ENCODE measurements around the gene PLPP3. TPM values are rescaled to one million over a fixed set of nuclear protein-coding genes. Genes with fewer than 3 reads are reported as not detected.

PLPP3 gene
- total RNA-seq, 1 donor from 2014 or later, result 132 TPM

- H3K27me3 ChIP-seq (ENCODE audit: control insufficient read depth in 3 of 3, insufficient read depth in 3 of 3, low read length in 3 of 3), result no peaks in the 10 kb centered on the region
- H3K4me1 ChIP-seq (ENCODE audit: control insufficient read depth in 3 of 3, insufficient read depth in 3 of 3, low read length in 3 of 3), result peaks cover 38 to 57% (median 41%) of the 10 kb centered on the region in 3 donors
- no peaks in the 10 kb centered on the region for H3K9me3 ChIP-seq (ENCODE audit: control insufficient read depth in 3 of 3, low read length in 3 of 3)
- H3K27ac ChIP-seq (ENCODE audit: low read depth, low read length), result no peak overlapping the region
- no peak overlapping the region for H3K9ac ChIP-seq (ENCODE audit: low read depth in 1 of 3, low read length in 3 of 3)
- H3K36me3 ChIP-seq (ENCODE audit: control insufficient read depth in 3 of 3, insufficient read depth in 3 of 3, low read length in 3 of 3), result peaks cover 6 to 9% (median 8%) of the 10 kb centered on the region in 3 donors
- H3K4me3 ChIP-seq (ENCODE audit: low read length in 3 of 3), result no peak overlapping the region
These were observed 49.6 kb downstream of the PLPP3 start for GRCh38 chr1:56529801-56530200.

DNA sequence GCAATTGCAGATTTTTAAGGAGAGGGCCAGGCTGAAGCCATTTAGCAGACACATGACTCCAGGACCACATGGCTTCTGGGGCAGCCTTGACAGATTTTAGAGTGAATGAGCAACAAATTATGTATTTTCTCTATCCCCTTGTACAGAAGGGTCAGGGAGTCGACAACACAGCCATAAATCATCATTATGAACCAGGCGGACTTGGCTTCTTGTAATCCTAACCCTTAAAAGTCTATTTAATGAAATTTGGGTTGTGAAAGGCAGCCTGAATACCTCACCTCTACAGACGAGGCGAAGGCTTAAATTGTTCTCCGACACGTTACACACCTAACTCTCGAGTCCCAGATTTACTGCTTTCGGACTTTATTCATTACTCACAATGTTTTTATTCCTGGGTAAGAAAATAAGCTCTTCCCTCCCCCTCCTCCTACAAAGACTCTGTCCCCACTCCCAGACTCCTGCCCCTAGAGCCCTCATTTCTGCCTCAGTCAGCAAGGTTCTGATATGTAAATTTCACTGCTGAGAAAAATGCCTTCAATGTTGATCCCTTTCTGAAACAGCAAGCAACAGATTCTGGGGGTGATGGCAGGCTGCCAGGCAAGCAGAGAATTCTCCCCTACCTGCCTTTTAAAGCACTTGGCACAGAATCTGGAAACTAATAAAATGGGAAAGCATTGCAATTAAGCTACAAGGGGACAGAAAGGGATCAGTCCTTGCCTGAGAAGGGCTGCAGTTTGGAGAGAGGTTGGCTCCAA lies 51.6 kb downstream of the PLPP3 start:
- peaks cover 9 to 24% (median 16%) of the 10 kb centered on the region in 3 donors for H3K36me3 ChIP-seq (ENCODE audit: control insufficient read depth in 3 of 3, insufficient read depth in 3 of 3, low read length in 3 of 3)
- H3K9ac ChIP-seq (ENCODE audit: low read depth in 1 of 3, low read length in 3 of 3), result no peak overlapping the region
- H3K4me1 ChIP-seq (ENCODE audit: control insufficient read depth in 3 of 3, insufficient read depth in 3 of 3, low read length in 3 of 3), result peaks cover 34 to 54% (median 44%) of the 10 kb centered on the region in 3 donors
- H3K9me3 ChIP-seq (ENCODE audit: control insufficient read depth in 3 of 3, low read length in 3 of 3), result no peaks in the 10 kb centered on the region
- no peak overlapping the region for H3K27ac ChIP-seq (ENCODE audit: low read depth, low read length)
- no peak overlapping the region for H3K4me3 ChIP-seq (ENCODE audit: low read length in 3 of 3)
- no peaks in the 10 kb centered on the region for H3K27me3 ChIP-seq (ENCODE audit: control insufficient read depth in 3 of 3, insufficient read depth in 3 of 3, low read length in 3 of 3)

DNA sequence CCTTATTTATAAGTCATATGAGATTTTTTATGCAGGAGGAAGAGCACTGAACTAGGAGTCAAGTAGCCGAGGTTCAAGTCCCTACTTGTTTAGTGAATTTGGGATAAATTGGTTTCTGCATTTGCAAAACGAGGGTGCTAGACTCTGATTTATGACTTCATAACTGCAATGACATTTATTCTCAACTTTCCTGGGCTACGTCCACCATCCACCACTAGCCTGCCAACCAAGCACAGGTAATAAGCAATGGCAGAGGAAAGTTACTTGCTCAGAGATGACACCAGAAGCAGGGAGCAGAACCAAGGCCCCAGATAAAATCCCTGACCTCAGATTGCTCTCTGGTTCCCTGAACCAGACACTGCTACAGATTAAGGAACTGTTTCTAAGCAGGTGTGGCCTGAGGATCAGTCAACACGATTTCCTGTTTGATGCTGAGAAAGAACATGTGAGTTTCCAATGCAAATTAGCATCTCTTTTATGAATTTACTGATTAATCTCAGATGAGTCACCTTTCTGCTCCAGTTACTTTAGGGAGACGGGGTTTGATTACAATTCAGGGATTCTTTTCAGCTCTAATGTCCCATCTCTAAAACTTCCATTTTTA lies 52.7 kb downstream of the PLPP3 start:
- no peak overlapping the region for H3K9ac ChIP-seq (ENCODE audit: low read depth in 1 of 3, low read length in 3 of 3)
- H3K36me3 ChIP-seq (ENCODE audit: control insufficient read depth in 3 of 3, insufficient read depth in 3 of 3, low read length in 3 of 3), result peaks cover 8 to 21% (median 16%) of the 10 kb centered on the region in 3 donors
- no peak overlapping the region for H3K4me3 ChIP-seq (ENCODE audit: low read length in 3 of 3)
- H3K27me3 ChIP-seq (ENCODE audit: control insufficient read depth in 3 of 3, insufficient read depth in 3 of 3, low read length in 3 of 3), result no peaks in the 10 kb centered on the region
- H3K4me1 ChIP-seq (ENCODE audit: control insufficient read depth in 3 of 3, insufficient read depth in 3 of 3, low read length in 3 of 3), result peaks cover 40 to 59% (median 53%) of the 10 kb centered on the region in 3 donors
- H3K9me3 ChIP-seq (ENCODE audit: control insufficient read depth in 3 of 3, low read length in 3 of 3), result no peaks in the 10 kb centered on the region
- H3K27ac ChIP-seq (ENCODE audit: low read depth, low read length), result no peak overlapping the region

DNA sequence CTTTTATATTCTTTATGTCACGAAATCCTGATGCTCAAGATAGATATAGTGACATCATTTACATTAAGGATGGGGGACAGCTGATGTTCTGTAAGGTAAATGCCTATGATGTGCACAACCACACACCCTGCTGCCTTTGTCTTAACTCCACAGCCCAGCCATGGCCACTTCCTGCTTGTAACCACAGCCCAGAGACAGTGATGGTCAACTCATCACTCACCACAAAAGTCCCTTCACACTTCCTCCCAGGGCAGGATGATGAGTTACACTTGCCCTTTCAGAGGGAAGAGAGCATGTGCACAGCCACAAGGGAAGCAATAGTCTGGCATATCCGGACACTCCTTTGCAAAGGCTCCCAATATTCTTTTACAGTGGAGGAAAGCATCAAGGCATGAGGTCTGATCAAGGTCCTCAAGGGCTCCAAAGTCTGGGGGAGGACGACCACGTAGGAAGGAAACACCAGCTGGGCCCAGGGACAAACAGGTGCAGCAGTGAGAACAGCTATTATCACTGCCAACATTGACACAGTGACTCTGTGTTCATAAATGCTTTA lies 53.8 kb downstream of the PLPP3 start:
- no peak overlapping the region for H3K27ac ChIP-seq (ENCODE audit: low read depth, low read length)
- H3K9ac ChIP-seq (ENCODE audit: low read depth in 1 of 3, low read length in 3 of 3), result no peak overlapping the region
- peaks cover 40 to 56% (median 55%) of the 10 kb centered on the region in 3 donors for H3K4me1 ChIP-seq (ENCODE audit: control insufficient read depth in 3 of 3, insufficient read depth in 3 of 3, low read length in 3 of 3)
- H3K4me3 ChIP-seq (ENCODE audit: low read length in 3 of 3), result no peak overlapping the region
- H3K9me3 ChIP-seq (ENCODE audit: control insufficient read depth in 3 of 3, low read length in 3 of 3), result no peaks in the 10 kb centered on the region
- H3K36me3 ChIP-seq (ENCODE audit: control insufficient read depth in 3 of 3, insufficient read depth in 3 of 3, low read length in 3 of 3), result peaks cover 8 to 21% (median 16%) of the 10 kb centered on the region in 3 donors
- no peaks in the 10 kb centered on the region for H3K27me3 ChIP-seq (ENCODE audit: control insufficient read depth in 3 of 3, insufficient read depth in 3 of 3, low read length in 3 of 3)

GRCh38 chr1:56524263-56524662 lies 55.1 kb downstream of the PLPP3 start:
- Histone ChIP-seq H3K27me3 (ENCODE audit: control insufficient read depth in 3 of 3, insufficient read depth in 3 of 3, low read length in 3 of 3) (no peaks in the 10 kb centered on the region), H3K27ac (ENCODE audit: low read depth, low read length) (no peak overlapping the region), H3K4me3 (ENCODE audit: low read length in 3 of 3) (no peak overlapping the region), H3K4me1 (ENCODE audit: control insufficient read depth in 3 of 3, insufficient read depth in 3 of 3, low read length in 3 of 3) (peaks cover 40 to 50% (median 50%) of the 10 kb centered on the region in 3 donors), H3K36me3 (ENCODE audit: control insufficient read depth in 3 of 3, insufficient read depth in 3 of 3, low read length in 3 of 3) (peaks cover 12 to 26% (median 20%) of the 10 kb centered on the region in 3 donors), H3K9me3 (ENCODE audit: control insufficient read depth in 3 of 3, low read length in 3 of 3) (no peaks in the 10 kb centered on the region), H3K9ac (ENCODE audit: low read depth in 1 of 3, low read length in 3 of 3) (no peak overlapping the region)

DNA sequence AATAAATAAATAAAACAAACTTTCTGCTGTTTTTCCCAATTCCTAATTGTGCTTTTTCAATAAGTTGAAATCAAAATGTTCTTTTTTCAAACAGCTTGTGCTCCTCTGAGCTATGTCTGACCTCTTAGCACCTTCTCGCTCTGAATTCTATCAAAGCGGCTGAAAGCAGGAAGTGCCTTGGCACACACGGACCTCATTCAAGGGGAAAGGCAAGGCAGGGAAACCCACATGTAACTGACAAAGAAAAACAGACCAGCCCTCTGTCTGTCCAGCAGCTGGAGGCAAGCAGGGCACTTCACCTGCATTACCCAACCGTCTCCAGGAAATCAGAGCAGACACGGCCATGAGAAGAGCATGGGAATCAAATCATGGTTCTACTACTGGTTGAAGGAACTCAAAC lies 56.7 kb downstream of the PLPP3 start:
- no peak overlapping the region for H3K4me3 ChIP-seq (ENCODE audit: low read length in 3 of 3)
- H3K4me1 ChIP-seq (ENCODE audit: control insufficient read depth in 3 of 3, insufficient read depth in 3 of 3, low read length in 3 of 3), result peaks cover 32 to 39% (median 35%) of the 10 kb centered on the region in 3 donors
- H3K9ac ChIP-seq (ENCODE audit: low read depth in 1 of 3, low read length in 3 of 3), result no peak overlapping the region
- peaks cover 15 to 35% (median 25%) of the 10 kb centered on the region in 3 donors for H3K36me3 ChIP-seq (ENCODE audit: control insufficient read depth in 3 of 3, insufficient read depth in 3 of 3, low read length in 3 of 3)
- no peak overlapping the region for H3K27ac ChIP-seq (ENCODE audit: low read depth, low read length)
- H3K9me3 ChIP-seq (ENCODE audit: control insufficient read depth in 3 of 3, low read length in 3 of 3), result no peaks in the 10 kb centered on the region
- no peaks in the 10 kb centered on the region for H3K27me3 ChIP-seq (ENCODE audit: control insufficient read depth in 3 of 3, insufficient read depth in 3 of 3, low read length in 3 of 3)

DNA sequence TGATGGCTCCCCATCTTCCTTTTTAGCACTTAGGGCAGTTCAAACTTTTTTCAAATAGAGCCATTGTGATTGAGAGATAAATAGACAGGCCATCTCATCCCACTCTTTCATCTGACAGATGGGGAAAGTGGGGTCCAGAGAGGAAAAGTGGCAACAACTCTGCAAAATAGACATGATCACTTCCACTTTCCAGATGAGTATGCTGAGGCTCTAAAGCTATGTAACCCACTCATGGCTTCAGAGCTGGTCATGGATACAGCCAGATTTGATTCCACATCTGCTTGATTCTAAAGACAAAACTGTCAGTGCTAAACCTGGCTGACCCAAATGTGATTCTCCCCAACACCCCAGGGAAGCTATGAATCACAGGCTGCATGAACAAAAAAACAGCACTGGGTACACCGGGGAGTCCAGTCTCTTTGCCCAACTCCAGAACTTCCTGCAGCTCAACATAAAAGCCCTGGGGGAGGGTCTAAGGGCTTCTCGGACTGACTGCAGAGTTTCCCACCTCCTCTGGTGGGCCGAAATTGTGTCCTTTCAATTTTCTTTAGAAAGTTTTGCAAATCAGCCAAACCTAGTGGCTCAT lies 59.3 kb downstream of the PLPP3 start:
- peaks cover 12 to 23% (median 19%) of the 10 kb centered on the region in 3 donors for H3K4me1 ChIP-seq (ENCODE audit: control insufficient read depth in 3 of 3, insufficient read depth in 3 of 3, low read length in 3 of 3)
- H3K9me3 ChIP-seq (ENCODE audit: control insufficient read depth in 3 of 3, low read length in 3 of 3), result no peaks in the 10 kb centered on the region
- H3K4me3 ChIP-seq (ENCODE audit: low read length in 3 of 3), result no peak overlapping the region
- peaks cover 17 to 41% (median 25%) of the 10 kb centered on the region in 3 donors for H3K36me3 ChIP-seq (ENCODE audit: control insufficient read depth in 3 of 3, insufficient read depth in 3 of 3, low read length in 3 of 3)
- no peaks in the 10 kb centered on the region for H3K27me3 ChIP-seq (ENCODE audit: control insufficient read depth in 3 of 3, insufficient read depth in 3 of 3, low read length in 3 of 3)
- no peak overlapping the region for H3K9ac ChIP-seq (ENCODE audit: low read depth in 1 of 3, low read length in 3 of 3)
- H3K27ac ChIP-seq (ENCODE audit: low read depth, low read length), result no peak overlapping the region

DNA sequence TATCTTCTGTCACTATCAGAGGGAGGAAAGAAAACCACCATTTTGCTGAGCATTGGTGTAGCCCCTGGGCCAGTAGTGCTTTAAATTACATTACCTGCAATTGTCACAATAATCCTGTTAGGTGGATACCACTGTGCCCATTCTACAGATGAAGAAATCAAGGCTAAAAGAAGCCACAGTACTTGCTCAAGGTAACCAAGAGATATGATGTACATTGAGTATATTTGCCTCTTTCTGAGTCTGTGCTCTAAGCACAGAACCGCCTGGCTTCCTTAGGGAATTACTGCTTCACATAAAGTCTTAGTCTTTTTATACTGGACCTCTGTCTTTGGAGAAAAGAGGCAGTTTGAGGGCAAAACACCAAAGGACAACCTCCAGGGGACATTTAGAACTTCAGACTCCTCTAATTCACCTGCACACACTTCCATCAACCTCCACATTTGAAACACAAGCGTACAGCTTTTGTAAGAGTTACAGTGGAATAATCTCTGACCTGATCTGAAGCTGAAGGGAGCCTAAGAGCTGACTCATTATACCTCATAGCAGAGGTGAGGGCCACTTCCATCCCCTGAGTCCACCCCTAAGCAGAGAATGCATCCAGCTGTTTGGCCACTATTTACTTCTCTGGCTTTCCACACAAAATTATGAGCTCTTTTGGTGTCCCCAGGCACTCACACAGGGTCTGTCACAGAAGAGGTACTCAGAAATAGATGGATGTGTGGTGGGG lies 61.8 kb downstream of the PLPP3 start:
- H3K27ac ChIP-seq (ENCODE audit: low read depth, low read length), result no peak overlapping the region
- H3K36me3 ChIP-seq (ENCODE audit: control insufficient read depth in 3 of 3, insufficient read depth in 3 of 3, low read length in 3 of 3), result peaks cover 8 to 23% (median 9%) of the 10 kb centered on the region in 3 donors
- no peaks in the 10 kb centered on the region for H3K9me3 ChIP-seq (ENCODE audit: control insufficient read depth in 3 of 3, low read length in 3 of 3)

GRCh38 chr1:56516539-56517252 lies 62.7 kb downstream of the PLPP3 start:
- H3K9me3 ChIP-seq (ENCODE audit: control insufficient read depth in 3 of 3, low read length in 3 of 3), result no peaks in the 10 kb centered on the region
- no peak overlapping the region for H3K27ac ChIP-seq (ENCODE audit: low read depth, low read length)
- H3K4me3 ChIP-seq (ENCODE audit: low read length in 3 of 3), result no peak overlapping the region
- no peak overlapping the region for H3K9ac ChIP-seq (ENCODE audit: low read depth in 1 of 3, low read length in 3 of 3)
- H3K27me3 ChIP-seq (ENCODE audit: control insufficient read depth in 3 of 3, insufficient read depth in 3 of 3, low read length in 3 of 3), result no peaks in the 10 kb centered on the region
- peaks cover under 1 to 8% (median 8%) of the 10 kb centered on the region in 3 donors for H3K4me1 ChIP-seq (ENCODE audit: control insufficient read depth in 3 of 3, insufficient read depth in 3 of 3, low read length in 3 of 3)
- H3K36me3 ChIP-seq (ENCODE audit: control insufficient read depth in 3 of 3, insufficient read depth in 3 of 3, low read length in 3 of 3), result peaks cover 13 to 24% (median 14%) of the 10 kb centered on the region in 3 donors

More for the DNA sequence above, 61.8 kb downstream of the PLPP3 start:
- H3K4me1 ChIP-seq (ENCODE audit: control insufficient read depth in 3 of 3, insufficient read depth in 3 of 3, low read length in 3 of 3), result peaks cover 5 to 16% (median 16%) of the 10 kb centered on the region in 3 donors
- no peak overlapping the region for H3K9ac ChIP-seq (ENCODE audit: low read depth in 1 of 3, low read length in 3 of 3)
- no peaks in the 10 kb centered on the region for H3K27me3 ChIP-seq (ENCODE audit: control insufficient read depth in 3 of 3, insufficient read depth in 3 of 3, low read length in 3 of 3)
- H3K4me3 ChIP-seq (ENCODE audit: low read length in 3 of 3), result no peak overlapping the region

Measured in skeletal muscle tissue (tissue), 4 donors.